Measurements from ENCODE around the gene EPHB1.

DNA sequence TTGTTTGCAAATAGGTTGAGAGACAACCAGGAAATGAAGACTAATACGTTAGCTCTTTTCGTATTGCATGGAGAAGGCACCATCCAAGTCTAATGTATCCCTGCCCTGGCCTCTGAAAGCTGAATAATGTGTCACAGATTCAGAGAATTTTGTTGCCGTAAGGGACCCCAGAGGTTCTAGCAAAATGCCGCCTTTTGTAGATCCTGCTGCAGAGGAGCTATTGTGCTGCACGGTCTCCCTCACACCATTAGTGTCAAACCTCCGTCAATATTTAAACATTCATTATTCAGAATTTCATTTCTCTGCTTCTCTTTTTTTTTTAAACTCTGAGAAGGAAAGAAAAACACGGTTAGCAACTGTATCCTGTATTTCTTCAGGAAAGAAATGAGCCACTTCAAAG is 238.7 kb downstream of the EPHB1 start:
- TF ChIP-seq, protein P1, sequence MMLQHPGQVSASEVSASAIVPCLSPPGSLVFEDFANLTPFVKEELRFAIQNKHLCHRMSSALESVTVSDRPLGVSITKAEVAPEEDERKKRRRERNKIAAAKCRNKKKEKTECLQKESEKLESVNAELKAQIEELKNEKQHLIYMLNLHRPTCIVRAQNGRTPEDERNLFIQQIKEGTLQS (IDR thresholded peaks at IDR 0.05): no peak
- TF ChIP-seq, protein P2, sequence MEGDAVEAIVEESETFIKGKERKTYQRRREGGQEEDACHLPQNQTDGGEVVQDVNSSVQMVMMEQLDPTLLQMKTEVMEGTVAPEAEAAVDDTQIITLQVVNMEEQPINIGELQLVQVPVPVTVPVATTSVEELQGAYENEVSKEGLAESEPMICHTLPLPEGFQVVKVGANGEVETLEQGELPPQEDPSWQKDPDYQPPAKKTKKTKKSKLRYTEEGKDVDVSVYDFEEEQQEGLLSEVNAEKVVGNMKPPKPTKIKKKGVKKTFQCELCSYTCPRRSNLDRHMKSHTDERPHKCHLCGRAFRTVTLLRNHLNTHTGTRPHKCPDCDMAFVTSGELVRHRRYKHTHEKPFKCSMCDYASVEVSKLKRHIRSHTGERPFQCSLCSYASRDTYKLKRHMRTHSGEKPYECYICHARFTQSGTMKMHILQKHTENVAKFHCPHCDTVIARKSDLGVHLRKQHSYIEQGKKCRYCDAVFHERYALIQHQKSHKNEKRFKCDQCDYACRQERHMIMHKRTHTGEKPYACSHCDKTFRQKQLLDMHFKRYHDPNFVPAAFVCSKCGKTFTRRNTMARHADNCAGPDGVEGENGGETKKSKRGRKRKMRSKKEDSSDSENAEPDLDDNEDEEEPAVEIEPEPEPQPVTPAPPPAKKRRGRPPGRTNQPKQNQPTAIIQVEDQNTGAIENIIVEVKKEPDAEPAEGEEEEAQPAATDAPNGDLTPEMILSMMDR (IDR thresholded peaks at IDR 0.05; ENCODE audit: low read depth, low read length, missing input control): no peak
- TF ChIP-seq JUND (IDR thresholded peaks at IDR 0.05) (no peak), SP1 (IDR thresholded peaks at IDR 0.05) (no peak)
- TF ChIP-seq, protein P3, sequence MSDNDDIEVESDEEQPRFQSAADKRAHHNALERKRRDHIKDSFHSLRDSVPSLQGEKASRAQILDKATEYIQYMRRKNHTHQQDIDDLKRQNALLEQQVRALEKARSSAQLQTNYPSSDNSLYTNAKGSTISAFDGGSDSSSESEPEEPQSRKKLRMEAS (IDR thresholded peaks at IDR 0.05): no peak
